CD4-positive, alpha-beta T cell treated with Interleukin-1 beta for 1 hour (primary cell): ENCODE results near the gene MBOAT2.
"Not testable (repeated sequence)": the region's sequence is repeated elsewhere in the genome, so short reads cannot be mapped to it uniquely, and the experiment has no call there.

Experiments used
- DNase-seq, 2 donors: peaks; one replicate each; pipeline ENCODE4 v3.0.0-alpha.2; 2020 to 2022

MBOAT2 gene

GRCh38 chr2:8939486-8940114 lies 63.9 kb downstream of the MBOAT2 start:
- no peak for DNase-seq

- no peak for DNase-seq
Observed at GRCh38 chr2:8938384-8938783, 65.1 kb downstream of the MBOAT2 start.

- DNase-seq, result no peak
Observed at GRCh38 chr2:8935982-8936381, 67.5 kb downstream of the MBOAT2 start.

GRCh38 chr2:8934338-8934737 lies 69.1 kb downstream of the MBOAT2 start:
- no peak for DNase-seq

GRCh38 chr2:8932702-8933101 lies 70.8 kb downstream of the MBOAT2 start:
- DNase-seq, result no peak

GRCh38 chr2:8930185-8930584 lies 73.3 kb downstream of the MBOAT2 start:
- not testable (repeated sequence) for DNase-seq

- no peak for DNase-seq
Observed at GRCh38 chr2:8929128-8929527, 74.4 kb downstream of the MBOAT2 start.

- no peak for DNase-seq
Observed at GRCh38 chr2:8927510-8928455, 75.7 kb downstream of the MBOAT2 start.

GRCh38 chr2:8926356-8926755 lies 77.1 kb downstream of the MBOAT2 start:
- no peak for DNase-seq

GRCh38 chr2:8925411-8925810 lies 78.1 kb downstream of the MBOAT2 start:
- DNase-seq, result no peak

GRCh38 chr2:8923183-8923582 lies 80.3 kb downstream of the MBOAT2 start:
- DNase-seq, result no peak

- DNase-seq, result no peak
Observed at GRCh38 chr2:8922431-8922830, 81.1 kb downstream of the MBOAT2 start.

GRCh38 chr2:8918412-8918811 lies 85.1 kb downstream of the MBOAT2 start:
- DNase-seq, result no peak

- no peak for DNase-seq
Observed at GRCh38 chr2:8915941-8916340, 87.5 kb downstream of the MBOAT2 start.

GRCh38 chr2:8913767-8914166 lies 89.7 kb downstream of the MBOAT2 start:
- DNase-seq, result not testable (repeated sequence)

- no peak for DNase-seq
Observed at GRCh38 chr2:8907764-8908288, 95.7 kb downstream of the MBOAT2 start.

- DNase-seq, result not testable (repeated sequence)
Observed at GRCh38 chr2:8903924-8904323, 99.6 kb downstream of the MBOAT2 start.

- DNase-seq, result not testable (repeated sequence)
Observed at GRCh38 chr2:8902757-8903156, 100.7 kb downstream of the MBOAT2 start.

GRCh38 chr2:8897206-8897605 lies 106.3 kb downstream of the MBOAT2 start:
- not testable (repeated sequence) for DNase-seq

- DNase-seq, result not testable (repeated sequence)
Observed at GRCh38 chr2:8896671-8897070, 106.8 kb downstream of the MBOAT2 start.

GRCh38 chr2:8895087-8895912 lies 108.2 kb downstream of the MBOAT2 start:
- DNase-seq, result not testable (repeated sequence)

- DNase-seq, result no peak
Observed at GRCh38 chr2:8893978-8894820, 109.3 kb downstream of the MBOAT2 start.
